Amygdala (tissue), 56 donors: ENCODE results near the gene ATF3.
"Not testable (repeated sequence)": the region's sequence is repeated elsewhere in the genome, so short reads cannot be mapped to it uniquely, and the experiment has no call there.

ENCODE experiments used
- DNase-seq, 56 donors: peaks; one replicate each; lab custom pipeline; 2025; lab: John Stamatoyannopoulos, UW

The ATF3 gene

DNA sequence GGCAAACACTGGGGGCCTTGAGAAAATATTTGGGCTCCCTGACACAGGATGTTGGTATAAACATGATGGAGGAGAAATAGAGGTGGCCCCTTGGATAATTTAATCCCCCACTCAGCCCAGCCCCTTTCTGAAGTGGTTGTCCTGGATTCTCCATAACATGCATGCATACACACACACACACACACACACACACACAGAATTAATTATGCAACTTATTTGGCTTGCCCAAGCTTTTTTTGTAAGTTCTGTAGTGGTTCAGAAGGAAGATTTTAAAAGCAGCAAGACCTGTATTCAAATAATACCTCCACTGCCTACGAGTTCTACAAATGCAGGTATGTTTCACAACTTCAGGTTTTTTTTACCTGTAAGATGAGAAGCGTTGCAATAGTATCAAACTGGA lies 15.0 kb downstream of the ATF3 start:
- no peak for DNase-seq

DNA sequence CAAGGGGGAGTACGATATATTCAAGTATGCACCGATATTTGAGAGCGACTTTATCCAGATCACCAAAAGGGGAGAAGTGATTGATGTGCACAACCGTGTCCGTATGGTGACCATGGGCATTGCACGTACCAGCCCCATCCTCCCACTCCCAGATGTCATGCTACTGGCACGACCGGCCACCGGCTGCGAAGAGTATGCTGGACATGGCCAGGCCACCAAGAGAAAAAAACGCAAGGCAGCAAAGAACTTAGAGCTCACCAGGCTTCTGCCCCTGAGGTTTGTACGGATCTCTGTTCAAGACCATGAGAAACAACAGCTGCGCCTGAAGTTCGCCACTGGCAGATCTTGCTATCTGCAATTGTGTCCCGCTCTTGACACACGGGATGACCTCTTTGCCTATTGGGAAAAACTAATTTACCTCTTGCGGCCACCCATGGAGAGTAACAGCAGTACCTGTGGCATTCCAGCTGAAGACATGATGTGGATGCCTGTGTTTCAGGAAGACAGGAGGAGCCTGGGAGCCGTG lies 16.5 kb downstream of the ATF3 start:
- DNase-seq, result no peak

DNA sequence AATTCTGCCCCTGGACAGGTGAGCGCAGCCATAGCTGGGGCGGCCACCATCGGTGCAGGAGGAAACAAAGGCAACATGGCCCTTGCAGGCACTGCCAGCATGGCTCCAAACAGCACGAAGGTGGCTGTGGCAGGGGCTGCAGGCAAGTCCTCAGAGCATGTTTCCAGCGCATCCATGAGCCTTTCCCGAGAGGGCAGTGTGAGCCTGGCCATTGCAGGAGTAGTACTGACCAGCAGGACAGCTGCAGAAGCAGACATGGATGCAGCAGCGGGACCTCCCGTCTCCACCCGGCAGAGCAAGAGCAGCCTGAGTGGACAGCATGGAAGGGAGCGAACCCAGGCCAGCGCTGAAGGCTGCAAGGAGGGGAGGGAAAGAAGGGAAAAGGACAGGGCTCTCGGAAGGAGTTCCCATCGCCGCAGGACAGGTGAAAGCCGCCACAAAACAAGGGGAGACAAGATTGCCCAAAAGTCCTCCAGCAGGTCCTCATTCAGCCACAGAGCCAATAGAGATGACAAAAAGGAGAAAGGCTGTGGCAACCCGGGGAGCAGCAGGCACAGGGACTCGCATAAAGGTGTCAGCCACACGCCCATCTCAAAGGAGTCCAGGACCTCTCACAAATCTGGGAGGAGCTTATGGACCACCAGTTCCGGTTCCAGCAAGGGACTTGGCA lies 17.4 kb downstream of the ATF3 start:
- DNase-seq, result no peak

- no peak for DNase-seq
These were observed 19.5 kb downstream of the ATF3 start for GRCh38 chr1:212628046-212628445.

- no peak for DNase-seq
These were observed 20.4 kb downstream of the ATF3 start for GRCh38 chr1:212628813-212629415.

- no peak for DNase-seq
These were observed 21.0 kb downstream of the ATF3 start for GRCh38 chr1:212629450-212630157.

DNA sequence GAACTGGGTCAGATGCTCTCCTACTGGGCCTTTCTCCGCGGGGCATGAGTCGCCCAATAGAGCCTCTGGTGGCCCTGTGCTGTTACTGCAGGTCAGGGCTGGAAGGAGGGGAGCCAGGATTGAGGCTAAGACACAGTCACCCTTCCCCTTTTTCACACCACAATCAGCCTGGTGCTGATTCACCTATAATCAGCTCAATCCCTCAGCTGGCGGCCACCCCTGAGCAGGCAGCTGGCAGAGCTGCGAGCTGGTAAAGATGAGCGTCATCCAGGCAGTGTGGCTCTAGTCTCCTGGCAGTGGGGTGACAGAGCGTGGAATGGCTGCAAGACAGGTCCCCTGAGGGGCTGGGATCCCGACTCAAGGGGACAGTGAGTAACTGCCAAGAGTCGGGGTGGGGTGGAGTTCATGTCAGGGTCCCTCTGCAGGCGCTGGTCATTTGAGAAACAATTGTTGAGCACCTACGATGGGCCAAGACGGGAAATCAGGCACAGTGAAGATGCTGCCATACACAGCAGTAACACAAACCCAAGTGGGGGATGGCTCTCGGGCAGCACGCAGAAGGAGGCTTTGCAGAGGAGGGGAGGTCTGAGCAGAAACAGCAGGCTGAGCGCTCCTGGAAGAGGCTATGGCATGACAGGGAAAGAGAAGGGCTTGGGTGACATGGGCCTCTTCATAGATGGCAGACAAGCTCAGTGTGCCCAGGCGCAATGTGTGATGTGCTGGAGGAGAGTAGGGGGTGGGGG lies 21.8 kb downstream of the ATF3 start:
- DNase-seq, result peak in 38 of 56 donors; percentile 6 to 67 (median 32)

- DNase-seq, result no peak
These were observed 24.6 kb downstream of the ATF3 start for GRCh38 chr1:212633161-212633560.

DNA sequence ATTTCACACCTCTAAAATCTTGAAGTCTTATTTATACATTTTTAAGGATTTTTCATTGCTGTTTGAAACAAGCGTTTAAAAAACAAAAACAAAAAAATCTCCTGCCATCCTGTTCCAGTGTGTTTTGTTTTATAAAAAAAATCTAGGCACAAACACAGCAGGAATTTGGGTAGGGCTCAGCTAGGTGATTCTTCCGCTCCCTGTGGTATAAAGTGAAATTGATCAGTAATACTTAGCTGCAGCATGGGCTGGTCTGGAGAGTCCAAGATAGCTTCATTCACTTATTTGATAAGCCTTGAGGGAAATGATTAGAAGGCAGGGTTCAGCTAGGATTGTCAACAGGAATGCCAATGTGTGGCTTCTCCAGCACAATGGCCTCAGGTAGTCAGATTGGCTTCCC lies 25.7 kb downstream of the ATF3 start:
- no peak for DNase-seq

DNA sequence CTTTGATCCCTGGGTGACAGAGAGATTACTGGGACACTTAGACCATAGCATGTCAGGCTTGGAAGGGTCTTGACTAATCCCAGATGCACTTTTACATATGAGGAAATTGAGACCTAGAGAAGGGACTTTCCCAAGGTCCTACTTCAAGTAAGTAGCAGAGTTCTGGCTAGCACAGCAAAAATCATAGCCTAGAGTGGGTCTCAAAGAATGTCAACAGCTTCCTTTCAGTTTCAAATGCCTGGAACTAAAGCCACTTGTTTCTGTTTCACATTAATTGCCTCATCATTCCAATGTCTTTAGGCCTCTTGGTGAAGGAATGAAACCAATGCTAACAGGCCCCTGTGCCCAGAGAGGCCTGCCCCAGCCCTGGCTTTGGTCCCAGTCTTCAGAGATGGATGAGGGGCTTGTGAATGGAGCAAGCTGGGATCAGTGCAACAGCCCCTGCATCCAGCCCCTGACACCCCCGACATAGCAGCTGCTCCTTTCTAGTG lies 26.6 kb downstream of the ATF3 start:
- no peak for DNase-seq

GRCh38 chr1:212637902-212638301 lies 29.3 kb downstream of the ATF3 start:
- no peak for DNase-seq

- DNase-seq, result no peak
These were observed 30.1 kb downstream of the ATF3 start for GRCh38 chr1:212638492-212639151.

- DNase-seq, result not testable (repeated sequence)
These were observed 31.0 kb downstream of the ATF3 start for GRCh38 chr1:212639524-212639923.

DNA sequence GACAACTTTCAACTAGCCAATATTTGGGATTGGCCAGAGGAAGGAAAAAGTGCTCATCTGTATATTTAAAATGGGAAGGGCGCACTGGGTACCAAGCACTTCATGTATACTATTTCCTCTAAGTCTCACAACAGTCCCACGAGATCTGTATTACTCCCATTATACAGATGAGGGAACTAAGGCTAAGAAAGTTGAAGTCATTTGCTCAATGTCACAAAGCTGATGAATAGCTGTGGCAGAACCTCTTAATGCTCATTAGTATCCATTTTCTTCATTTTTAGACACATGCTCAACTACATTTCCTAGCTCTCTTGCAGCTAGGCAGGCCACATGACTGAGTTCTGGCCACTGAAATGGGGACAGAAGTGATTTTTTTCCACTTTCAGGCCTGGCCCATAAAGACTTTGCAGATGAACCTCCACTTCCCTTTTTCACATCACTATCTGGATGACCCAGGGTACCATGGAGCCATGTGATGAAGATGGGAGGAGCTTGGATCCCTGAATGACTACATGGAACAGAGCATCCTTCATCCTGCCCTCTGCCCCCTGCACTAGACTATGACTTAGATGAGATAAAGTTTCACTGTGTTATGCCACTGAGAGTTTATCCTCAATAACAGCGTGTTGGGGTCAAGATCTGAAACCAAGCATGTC lies 31.8 kb downstream of the ATF3 start:
- DNase-seq, result no peak

DNA sequence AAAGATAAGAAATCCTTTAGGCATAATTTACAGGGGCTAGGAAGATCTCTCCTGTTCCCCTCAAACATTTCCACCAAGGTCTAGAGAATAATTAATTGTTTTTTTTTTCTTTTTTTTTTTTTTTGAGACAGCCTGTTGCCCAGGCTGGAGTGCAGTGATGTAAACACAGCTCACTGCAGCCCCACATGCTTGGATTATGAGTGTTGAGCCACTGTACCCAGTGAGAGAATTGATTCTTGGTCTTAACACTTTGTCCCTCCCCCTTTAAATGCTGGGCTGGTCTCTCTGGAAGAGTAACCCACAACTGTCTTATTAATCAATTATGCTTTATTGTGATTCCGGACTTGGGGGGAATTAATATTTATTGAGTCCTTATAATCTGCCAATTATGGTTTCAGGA lies 33.4 kb downstream of the ATF3 start:
- DNase-seq, result no peak

DNA sequence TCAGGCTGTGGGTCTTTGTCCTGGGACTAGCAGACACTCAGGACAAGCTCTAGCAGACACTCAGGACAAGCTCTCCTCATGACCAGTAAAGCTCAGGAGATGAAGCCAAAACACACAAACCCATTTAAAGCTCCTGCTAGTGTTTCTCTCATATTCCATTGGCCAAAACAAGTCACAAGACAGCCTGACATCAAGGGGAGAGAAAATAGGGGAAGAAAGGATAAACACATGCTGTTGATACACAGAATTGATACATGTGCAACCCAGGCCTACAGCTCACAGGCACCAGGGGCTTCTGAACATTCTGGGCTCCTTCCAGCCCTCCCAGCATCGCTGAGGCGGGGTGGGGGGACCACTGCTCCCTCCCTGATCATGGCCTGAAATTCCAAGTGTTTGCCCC lies 35.3 kb downstream of the ATF3 start:
- no peak for DNase-seq

DNA sequence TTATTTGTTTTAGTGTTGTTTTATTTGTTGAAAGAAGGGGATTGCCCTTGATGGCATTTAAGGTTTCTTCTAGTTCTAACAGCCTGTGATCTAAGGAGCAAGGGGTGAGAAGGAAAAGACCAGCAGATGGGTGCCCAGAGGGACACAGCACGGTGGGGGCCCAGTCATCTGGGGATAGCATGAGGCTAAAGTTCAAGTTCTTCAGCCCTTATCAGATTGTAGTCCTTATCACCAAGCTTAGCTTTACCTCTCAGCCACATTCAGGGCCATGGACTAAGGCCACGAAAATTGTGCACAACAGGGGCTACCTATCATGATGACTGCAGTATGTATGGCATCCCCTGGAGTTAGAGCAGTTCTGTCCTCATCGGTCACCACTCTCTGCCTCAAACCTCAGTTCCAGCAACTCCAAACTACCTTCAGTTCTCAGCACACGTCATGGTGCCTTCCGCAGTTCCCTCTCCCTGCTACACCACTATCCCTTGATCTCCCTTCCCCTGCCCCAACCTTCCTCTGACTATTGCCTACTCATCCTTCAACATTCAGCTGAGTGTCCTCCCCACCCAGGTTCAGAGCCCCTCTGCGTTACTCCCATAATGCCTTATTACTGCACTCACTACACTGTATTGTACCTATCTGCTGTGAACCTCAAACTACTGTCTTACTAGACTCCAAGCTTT lies 36.4 kb downstream of the ATF3 start:
- DNase-seq, result no peak

GRCh38 chr1:212645546-212646543 lies 37.3 kb downstream of the ATF3 start:
- no peak for DNase-seq
